HG02840 (cell line): ENCODE data around the gene OR2AT4.
"Not testable (repeated sequence)": the region's sequence is repeated elsewhere in the genome, so short reads cannot be mapped to it uniquely, and the experiment has no call there.

Experiments used
- ATAC-seq: cut with Tn5 transposase; IDR thresholded peaks from one replicate; pipeline ENCODE4 v1.9.1; 2021; ENCODE audit warnings: mild to moderate bottlenecking, moderate library complexity, moderate number of reproducible peaks; ENCODE audit not compliant: unreplicated experiment, low FRiP score

Gene OR2AT4

DNA sequence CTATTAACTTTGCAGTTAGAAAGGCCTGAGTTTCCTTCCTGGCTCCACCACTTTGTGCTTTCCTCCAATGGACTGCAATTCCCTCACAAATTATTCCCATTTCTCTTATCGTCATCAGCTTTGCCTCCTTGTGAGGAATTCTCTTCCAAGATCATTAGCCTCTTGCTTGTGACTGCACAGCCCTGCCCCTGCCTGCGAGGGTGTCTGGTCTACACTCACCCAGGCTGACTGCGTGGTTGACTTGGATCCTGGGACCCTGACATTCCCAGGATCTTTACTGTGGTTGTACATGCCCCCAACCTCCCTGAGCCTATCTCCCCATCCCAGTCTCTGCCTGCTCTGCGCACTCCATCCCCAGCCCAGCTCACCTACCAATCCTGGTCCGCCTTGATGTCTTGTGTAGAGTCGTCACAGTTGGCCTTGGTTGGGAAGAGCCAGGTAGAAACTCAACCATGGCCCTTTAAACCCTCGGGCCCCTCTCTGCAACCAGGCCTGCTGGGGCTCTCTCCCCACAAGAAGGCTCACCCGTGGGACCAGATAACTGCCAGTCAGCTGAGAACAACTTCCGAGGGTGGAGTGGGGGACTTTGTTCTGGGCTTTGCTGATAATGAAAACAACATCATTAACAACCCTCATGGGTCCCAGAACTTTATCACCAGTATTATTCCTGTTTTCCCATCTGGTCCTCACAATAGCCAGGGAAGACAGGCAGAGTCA lies at the start of gene OR2AT4:
OR2AT4 (minus strand) TSS at position 421 of the 717 bp plus-strand sequence.
- no peak for ATAC-seq

GRCh38 chr11:75145972-75146519 lies 49.4 kb upstream of the OR2AT4 start:
- ATAC-seq: no peak

DNA sequence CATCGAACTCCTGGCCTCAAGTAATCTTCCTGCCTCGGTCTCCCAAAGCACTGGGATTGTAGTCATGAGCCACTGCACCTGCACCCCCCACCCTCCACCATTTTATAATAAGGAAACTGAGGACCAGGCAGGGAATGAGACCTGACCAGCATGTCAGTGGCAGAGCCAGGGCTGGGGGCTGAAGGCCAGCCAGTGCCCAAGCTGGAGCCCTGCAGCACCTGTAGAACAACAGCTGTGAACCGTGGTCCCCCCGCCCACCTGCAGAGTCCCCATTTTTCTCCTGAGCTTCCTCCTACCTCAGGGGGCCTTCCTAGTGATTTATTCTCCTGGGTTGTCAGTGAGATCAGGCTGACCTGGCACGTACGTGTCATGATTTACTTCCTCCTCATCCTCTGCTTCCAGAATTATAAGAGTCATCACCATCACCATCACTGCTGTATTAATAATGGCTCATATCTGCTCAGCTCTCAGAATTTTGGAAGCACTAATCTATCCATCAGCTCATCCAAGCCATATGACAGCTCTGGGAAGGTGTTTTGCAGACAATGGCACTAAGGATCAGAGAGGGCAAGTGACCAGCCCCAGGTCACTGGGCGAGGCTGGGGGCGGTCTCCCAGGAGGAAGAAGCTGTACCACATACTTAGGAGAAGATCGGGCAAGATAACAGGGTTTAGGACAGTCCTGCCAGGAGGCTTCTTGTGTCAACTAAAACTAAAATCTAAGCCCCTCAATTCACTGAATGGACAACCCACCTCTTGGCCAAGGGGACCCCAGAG lies 48.7 kb upstream of the OR2AT4 start:
- ATAC-seq: no peak

DNA sequence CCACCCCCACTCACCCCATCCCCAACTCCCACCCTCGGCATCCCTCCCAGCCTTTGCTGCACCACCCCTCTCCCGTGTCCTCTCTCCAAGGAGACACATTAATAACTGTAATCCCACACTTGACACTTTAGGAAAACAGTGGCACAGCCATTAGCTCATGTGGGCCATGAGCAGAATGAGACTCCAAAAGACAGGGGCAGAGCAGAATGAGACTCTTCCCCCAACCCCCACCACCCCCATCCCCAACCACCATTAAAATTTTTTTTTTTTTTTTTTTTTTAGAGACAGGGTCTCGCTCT lies 48.0 kb upstream of the OR2AT4 start:
- ATAC-seq: no peak

- peak; percentile 12 for ATAC-seq
Measured at GRCh38 chr11:75143420-75143731, 46.7 kb upstream of the OR2AT4 start.

DNA sequence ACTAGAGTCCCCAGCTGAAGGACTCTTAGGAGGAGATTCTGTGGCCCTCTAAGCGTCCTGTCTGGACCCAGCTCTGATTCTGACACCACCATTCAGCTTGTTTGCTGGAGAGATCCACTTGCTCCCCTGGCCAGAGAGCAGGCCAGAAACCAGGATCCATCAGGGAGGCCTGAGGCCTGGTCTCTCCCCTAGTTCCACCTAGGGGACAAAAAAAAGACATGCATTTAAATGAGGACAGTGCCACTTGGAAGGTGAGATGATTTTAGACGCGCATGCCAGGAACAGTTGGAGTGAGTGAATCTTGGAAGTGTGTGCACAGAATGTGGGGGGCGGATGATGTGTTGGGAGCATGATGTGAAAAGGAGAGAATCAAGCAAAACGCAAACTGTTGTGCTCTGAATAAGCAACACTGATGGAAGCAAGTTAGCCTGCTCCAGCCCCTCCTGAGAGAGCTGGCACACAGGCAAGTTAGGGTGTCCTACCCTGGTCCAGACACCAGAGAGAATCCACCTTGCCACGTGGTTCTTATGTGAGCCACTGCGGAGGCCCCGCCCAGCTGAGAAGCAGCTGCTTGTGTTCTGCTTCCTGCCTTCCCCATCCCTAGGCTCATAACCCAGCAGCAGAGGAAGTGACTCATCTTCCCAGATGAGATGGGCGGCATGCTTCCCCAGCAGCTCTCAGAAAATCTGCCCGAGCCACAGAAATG lies 46.2 kb upstream of the OR2AT4 start:
- ATAC-seq: peak; percentile 63

DNA sequence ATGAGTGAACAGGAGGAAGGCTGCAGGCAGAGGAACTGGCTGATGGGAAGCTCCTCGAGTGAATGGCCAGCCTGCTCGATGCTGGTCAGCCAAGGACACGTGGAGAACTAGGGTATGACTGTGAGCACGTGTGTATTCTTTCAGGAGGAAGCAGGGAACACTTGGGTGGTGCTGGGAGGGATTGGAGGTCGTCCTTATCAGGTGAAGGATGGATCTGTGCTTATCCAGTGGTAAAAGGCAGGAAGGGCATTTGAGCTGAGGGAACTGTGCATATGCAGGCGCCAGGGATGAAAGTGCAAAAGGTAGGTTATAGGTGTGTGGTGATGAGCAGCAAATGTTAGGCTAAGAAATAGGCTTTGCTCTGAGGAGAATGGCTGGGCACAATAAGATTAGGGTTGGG lies 44.5 kb upstream of the OR2AT4 start:
- no peak for ATAC-seq

DNA sequence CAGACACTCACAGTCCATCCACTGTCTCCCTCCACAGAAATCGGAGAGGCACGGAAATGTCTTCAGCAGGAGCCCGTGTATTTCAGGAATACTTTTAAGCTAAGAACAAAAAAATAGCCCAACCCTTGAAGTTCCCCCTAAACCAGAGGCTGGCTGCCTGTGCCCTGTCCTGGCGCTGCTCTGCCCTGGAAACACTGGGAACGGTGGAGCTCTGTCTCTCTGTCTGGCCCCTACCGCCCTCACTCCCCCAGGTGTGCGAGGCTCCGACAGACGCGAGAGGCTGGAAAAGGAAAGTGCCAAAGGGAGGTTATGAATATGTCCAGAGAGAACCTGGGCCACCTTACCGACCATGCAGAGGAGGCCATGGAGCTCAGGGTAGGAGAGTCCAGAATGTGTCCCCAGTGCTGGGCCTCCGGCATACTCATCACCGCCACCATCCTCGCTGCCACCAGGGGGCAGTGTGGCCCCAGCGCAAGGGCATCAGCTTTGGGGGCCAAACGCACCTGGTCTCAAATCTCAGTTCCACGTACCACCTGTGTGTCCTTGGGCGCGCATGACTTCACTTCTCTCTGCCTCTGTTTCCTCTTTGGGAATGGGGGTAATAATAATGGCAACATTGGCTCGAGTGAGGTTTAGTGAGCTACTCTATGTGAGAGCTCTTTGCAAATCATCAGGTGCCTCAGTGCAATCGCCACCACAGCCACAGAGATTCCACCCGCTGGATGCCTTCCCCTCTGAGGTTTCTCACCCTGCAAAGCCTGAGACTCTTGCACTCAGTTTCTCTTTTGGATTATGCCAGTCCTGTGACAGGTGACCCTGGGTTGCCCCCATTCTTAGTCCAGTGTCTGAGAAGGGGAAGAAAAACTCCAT lies 43.8 kb upstream of the OR2AT4 start:
- no peak for ATAC-seq

DNA sequence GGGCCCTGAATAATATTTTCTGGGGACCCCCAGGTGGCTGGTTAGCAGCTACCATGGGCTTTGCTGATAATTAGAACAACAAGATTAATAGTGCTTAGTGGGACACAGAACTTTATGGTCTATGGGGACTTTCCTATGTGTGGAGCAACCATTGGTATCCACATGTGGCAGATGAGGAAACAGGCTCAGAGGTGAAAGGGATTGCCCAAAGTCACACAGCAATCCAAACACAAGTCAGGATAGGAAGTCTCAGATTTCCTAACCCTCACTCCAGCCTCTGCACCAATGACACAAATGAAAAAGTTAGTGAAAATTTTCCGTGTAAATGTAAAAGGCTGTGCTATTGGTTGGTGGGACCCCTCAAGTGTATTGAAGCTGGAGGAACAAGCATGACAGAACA lies 39.0 kb upstream of the OR2AT4 start:
- ATAC-seq: no peak

DNA sequence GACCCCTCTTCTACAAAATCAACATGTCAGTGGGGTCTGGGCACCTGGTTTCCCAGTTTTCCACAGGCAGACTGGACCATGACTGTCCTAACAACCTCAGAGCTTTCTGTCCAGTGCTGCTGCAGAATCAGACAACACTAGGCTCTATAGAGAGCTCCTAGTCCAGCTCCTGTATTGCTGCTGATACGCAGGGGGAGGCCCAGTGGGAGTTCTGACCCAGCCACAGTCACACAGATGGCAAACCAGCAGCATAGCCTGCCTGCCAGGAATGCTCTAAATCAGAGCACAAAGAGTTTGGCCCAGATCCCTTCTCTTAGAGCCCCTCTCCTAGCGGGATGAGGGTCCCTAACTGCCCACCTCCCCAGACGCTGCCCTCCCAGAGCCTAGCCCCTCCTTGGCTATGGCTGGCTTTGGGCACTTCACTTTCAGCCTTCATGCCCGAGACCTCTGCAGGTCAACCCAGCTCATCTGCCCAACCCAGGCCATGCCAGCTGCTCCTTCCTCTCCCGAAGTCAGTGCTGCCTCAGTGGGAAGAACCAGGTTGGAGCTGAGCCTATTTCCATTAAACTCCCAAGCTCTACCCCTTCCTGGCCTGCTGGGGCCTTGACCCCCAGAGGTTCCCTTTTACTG lies 38.5 kb upstream of the OR2AT4 start:
- ATAC-seq: no peak

DNA sequence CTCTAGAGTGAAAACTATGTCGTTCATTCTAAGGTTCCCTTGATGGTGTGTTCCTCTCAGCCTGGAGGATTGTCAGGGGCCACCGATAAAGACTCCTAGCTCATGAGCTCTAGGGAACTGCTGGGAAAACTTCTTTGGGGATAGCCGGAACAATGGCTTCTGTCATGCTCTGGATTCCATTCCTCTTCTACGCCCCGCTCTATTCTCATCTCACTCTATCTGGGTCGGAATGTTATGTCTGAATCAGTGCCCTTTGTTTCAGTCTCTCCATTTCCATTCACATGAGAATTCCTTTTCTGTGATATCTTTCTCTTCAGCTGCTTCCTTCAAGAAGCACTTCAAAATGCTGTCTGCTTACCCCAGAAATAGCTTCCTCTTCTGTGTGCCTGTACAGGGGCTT lies 37.3 kb upstream of the OR2AT4 start:
- no peak for ATAC-seq

- no peak for ATAC-seq
Measured at GRCh38 chr11:75132080-75132479, 35.4 kb upstream of the OR2AT4 start.

DNA sequence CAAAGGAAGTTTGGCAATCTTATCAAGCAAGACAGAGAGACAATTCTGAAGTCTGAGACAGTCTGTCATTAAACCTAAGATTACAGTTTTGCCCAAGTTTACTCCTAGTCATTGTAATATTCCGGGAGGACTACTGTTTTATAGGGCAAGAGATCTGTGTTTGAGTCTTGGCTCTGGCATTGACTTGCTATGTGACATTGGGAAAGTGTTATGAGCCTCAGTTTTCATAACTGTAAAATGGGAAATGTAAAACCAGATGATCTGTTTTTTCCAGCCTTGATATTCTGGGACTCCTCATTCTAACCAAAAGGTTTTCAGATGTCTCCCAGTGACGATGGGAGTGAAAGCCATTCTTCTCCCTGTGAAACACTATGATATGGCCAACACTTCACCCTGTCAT lies 29.9 kb upstream of the OR2AT4 start:
- no peak for ATAC-seq

GRCh38 chr11:75118577-75118976 lies 21.9 kb upstream of the OR2AT4 start:
- ATAC-seq: no peak

DNA sequence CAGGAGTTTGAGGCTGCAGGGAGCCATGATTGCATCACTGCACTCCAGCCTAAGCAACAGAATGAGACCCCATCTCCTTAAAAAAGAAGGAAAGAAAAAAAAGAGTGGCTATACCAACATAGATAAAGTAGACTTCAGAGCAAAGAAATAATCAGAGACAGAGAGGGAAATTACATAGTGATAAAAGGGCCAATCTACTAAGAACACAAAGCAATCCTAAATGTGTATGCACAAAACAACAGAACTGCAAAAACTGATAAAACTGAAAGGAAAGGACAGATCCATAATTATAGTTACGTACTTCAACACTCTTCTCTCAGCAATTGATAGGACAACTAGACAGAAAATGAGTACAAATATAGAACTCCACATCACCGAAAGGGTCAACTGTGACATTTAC lies 17.8 kb upstream of the OR2AT4 start:
- no peak for ATAC-seq

GRCh38 chr11:75113030-75113429 lies 16.4 kb upstream of the OR2AT4 start:
- no peak for ATAC-seq

- ATAC-seq: no peak
Measured at GRCh38 chr11:75112200-75112599, 15.5 kb upstream of the OR2AT4 start.

GRCh38 chr11:75107187-75107586 lies 10.5 kb upstream of the OR2AT4 start:
- no peak for ATAC-seq

GRCh38 chr11:75105967-75106681 lies 9.4 kb upstream of the OR2AT4 start:
- not testable (repeated sequence) for ATAC-seq
